Measurements from ENCODE around the gene SLC11A2.

The SLC11A2 gene

GRCh38 chr12:51025836-51026638 is at the start of gene SLC11A2:
TSS of gene SLC11A2 (minus strand) at chr12:51026384. CDS start at chr12:51010728, 15,656 bp downstream.
- peak; percentile 87 for DNase-seq

GRCh38 chr12:51075390-51075789 is 49.2 kb upstream of the SLC11A2 start:
- DNase-seq: no peak

GRCh38 chr12:51071663-51072062 is 45.5 kb upstream of the SLC11A2 start:
- no peak for DNase-seq

DNA sequence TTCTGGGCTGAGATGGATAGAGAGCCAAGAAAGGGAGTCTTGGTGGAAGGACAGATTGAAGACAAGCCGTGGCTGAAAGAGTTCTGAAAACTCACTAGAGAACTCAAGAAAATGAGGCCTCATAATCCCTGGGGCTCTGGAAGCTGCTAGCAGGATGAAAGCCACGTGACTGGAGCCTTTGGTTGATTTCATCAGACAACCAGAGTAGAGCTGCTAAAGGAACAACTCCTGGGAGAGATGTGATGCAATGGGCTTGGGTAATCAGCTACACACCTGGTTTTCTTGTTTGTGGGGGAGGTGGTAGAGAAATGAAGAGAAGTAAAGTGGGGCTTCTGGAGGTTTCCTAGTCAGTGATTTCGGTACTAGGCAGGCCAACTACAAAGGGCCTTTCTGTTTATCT is 43.8 kb upstream of the SLC11A2 start:
- no peak for DNase-seq

- DNase-seq: no peak
Measured at GRCh38 chr12:51067771-51068170, 41.6 kb upstream of the SLC11A2 start.

- no peak for DNase-seq
Measured at GRCh38 chr12:51067229-51067628, 41.0 kb upstream of the SLC11A2 start.

DNA sequence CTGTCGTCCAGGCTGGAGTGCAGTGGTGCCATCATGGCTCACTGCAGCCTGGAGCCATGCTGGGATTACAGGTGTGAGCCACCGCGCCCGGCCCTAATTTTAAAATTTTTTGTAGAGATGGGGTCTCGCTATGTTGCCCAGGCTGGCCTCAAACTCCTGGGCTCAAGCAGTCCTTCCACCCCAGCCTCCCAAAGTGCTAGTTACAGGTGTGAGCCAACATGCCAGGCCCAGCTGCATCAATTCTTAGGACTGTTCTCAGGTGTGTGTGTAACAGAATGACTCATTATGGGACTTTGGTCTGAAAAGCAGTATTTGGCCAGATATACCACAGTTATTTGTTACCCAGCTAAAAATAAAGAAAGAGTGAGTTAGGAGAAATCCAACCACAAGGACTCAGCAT is 39.3 kb upstream of the SLC11A2 start:
- DNase-seq: no peak

DNA sequence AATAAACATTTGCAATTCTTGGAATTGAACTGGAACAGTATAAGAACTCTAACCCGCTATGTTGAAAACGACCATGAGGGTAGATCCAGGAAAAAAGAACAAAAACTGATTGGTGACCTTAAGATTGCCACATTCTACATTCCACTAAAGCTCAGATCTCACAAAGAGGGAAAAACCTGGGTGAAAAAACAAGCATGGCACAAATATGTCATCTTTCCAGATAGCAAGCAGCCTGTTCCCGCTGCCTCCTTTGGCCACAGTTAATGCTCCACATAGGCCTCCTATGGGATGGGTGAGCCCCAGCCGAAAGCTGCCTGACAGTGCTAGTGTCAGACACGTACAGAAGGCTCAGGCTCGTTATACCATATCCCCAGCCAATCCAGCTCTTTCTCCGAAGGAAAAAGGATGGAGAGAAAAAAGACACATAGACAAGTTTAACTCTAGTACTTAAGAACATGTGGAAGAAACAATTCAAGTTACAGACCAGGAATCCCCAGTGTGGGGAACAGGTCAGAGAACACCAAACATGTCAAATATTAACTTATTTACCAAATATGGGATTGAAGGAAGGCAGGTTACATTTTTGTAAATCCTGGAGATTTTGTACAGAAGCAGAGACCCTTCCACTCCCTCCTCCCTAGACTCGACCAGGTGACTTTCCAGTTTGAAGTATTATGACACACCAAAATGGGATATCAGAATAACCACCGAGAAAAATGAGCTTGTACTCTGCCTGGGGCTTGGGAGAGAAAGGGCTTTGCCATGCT is 36.6 kb upstream of the SLC11A2 start:
- DNase-seq: no peak

DNA sequence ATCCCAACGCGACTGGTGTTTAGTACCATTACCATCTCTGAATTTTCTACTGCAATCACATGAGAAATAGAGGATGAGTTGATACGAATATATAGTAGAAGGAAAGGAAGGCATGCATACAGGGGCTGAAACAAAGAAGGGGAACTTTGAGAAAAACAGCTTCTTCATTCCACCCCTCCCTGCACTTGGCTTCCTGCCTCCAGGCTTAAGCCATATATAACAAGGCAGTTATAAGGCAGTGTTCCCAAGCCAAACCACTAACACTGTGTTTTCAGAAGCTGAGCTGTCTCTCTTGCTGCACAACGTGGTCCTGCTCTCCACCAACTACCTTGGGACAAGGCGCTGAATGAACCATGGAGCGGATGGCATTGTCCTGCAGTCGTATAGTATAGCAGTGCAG is 32.9 kb upstream of the SLC11A2 start:
- no peak for DNase-seq

DNA sequence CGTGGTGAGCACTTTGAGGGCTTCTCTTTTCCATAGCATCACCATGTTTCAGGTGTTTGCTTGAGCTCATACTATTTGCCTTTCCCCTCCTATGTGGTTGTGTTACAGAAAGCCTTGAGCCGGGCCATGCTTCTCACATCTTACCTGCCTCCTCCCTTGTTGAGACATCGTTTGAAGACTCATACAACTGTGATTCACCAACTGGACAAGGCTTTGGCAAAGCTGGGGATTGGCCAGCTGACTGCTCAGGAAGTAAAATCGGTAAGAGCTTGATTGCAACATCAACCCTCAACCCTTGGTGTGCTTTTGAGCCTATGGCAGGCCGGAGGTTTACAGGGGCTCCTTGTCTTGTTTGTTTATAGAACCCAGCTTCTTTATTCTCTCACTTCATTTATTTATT is 30.1 kb upstream of the SLC11A2 start:
- no peak for DNase-seq

GRCh38 chr12:51055060-51055459 is 28.9 kb upstream of the SLC11A2 start:
- no peak for DNase-seq

DNA sequence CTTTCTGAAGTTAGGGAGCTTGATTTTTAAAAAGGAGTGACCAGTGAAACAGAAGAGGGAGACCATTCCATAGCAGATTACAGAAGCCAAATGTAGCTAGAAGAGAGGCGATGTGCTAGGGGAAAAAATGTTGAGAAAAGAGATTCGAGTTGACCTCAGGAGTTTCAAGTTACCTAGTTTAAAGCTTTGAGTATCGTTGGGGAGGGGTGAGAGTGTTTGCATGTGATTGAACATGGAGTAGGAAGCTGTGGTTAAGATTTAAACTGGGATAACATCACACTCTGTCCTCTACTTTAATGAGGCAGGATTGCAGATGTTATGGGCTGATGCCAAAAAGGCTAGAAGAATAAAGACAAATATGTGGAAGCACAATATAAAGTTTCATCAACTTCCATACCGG is 25.6 kb upstream of the SLC11A2 start:
- no peak for DNase-seq

DNA sequence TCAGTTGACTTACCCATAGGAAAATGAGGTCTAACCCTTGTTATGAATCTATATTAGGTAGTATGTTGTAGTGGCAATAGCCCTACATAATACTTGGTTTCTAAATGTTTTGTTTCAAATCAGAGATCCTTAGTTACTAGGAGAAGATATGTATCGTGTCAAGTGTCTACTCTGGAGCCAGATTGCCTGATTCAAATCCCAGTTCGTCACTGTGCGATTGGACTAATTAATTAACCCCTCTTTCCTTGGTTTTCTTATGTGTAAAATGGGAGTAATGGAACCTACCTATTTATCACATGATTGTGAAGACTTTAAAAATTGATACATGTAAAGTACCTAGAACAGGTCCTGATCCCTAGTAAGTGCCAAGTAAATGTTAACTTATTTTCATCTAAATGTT is 23.3 kb upstream of the SLC11A2 start:
- DNase-seq: no peak

- peak; percentile 13 for DNase-seq
Measured at GRCh38 chr12:51048661-51049251, 22.6 kb upstream of the SLC11A2 start.

- peak; percentile 97 for DNase-seq
Measured at GRCh38 chr12:51047655-51048540, 21.7 kb upstream of the SLC11A2 start, which contains the start of gene LETMD1. TSS of gene LETMD1 (plus strand) at chr12:51048327. CDS start at chr12:51048357, 30 bp downstream.

- no peak for DNase-seq
Measured at GRCh38 chr12:51036279-51036678, 10.1 kb upstream of the SLC11A2 start.

DNA sequence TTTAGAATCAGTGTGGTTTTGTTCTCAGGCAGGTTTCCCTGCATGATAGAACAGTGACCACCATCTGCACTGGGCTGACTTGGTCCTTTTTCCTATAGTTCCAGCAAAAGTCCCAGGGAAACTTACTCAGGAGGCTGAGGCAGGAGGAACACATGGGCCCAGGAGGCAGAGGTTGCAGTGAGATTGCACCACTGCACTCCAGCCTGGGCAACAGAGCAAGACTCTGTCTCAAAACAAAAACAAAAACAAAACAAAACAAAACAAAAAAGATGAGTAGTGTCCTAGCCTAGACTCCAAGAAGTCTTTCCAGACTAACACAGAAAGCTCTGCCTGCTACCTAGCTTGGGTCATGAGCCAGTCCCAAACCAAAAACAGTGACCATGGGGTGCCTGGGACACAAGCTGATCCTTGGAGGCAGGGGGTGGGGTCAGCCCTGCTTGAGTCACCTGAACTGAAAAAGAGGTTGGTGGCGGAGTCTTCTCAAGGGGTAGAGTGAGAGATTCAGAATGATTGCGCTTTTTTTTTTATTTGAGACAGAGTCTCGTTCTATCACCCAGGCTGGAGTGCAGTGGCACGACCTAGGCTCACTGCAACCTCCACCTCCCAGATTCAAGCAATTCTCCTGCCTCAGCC is 7.4 kb upstream of the SLC11A2 start:
- no peak for DNase-seq

DNA sequence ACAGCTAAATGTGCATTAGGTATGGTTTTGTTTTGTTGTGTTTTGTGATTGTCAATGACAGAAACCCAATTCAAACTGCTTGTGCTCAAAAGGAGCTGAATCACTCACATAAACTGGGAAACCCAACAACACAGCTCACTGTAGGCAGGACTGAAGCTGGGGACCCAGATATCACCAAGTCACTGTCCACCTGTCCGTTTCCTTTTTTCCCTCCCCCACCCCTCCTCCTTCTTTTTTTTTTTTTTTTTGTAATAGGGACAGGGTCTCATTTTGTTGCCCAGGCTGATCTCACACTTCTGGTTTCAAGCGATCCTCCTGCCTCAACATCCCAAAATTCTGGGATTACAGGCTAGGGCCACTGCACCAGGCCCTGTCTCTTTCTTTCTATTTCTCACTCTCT is 6.9 kb upstream of the SLC11A2 start:
- no peak for DNase-seq

DNA sequence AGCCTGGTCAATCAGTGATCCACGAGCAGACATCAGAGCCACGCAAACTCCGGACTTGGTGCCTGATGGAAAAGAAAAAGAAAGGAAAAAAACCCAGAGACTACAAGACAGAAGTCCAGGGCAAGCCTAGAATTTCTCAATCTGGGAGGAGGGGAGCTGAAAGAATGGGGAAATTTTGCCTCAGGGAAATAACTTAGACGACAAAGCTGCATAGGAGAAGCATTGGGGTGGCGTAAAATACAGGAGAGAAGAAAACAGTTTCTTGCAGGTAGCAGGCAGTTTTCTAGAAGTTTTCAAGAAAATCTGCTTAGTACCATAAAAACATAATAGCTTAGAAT is 2.6 kb upstream of the SLC11A2 start:
- DNase-seq: no peak

- no peak for DNase-seq
Measured at GRCh38 chr12:51028126-51028812, 2.1 kb upstream of the SLC11A2 start.

- DNase-seq: no peak
Measured at GRCh38 chr12:51027342-51027835, 1.2 kb upstream of the SLC11A2 start.

All from NCI-H2029 treated with DMSO at 0.1 percent for 48 hours (cell line).